ENCODE results near the gene ZDHHC16.
"Not testable (repeated sequence)": the region's sequence is repeated elsewhere in the genome, so short reads cannot be mapped to it uniquely, and the experiment has no call there.

The ZDHHC16 gene

DNA sequence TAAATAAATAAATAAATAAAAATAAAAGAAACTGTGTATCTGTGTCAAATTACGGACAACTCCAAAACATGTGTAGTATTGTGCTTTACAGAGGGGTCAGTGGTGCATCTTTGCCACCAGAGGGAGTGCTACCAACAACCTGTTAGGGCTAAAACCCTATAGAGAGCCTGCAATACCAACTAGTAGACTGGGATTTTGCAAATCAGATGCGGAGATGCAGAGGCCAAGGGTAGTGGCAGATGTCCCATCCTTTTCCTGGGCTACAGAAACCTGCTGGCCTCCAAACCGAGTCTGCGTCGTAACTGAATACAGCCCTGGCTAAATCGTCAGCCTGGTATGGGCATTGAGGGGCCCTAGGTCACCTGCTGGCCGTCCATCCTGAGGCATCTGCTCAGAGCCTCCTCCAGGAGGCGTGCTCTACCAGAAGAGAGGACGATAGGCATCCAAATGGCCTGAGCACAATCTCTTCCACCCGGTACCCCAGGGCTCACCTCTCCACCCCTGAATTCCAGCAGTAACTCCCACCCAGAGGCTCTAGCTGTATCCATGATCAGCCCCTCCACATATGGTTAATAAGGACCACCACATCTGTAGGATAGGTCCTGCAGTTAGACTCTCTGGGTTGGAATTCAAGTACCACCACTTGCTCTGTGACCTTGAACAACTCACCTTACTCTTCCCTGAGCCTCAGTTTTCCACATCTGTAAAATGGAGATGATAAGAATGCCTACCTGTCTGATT, 38.6 kb upstream of the ZDHHC16 start:
- DNase-seq (ENCODE audit: low read depth) = no peak
- H3K4me3 ChIP-seq (ENCODE audit: low read length) = peak overlapping the region; percentile 28
- TF ChIP-seq, protein P1, sequence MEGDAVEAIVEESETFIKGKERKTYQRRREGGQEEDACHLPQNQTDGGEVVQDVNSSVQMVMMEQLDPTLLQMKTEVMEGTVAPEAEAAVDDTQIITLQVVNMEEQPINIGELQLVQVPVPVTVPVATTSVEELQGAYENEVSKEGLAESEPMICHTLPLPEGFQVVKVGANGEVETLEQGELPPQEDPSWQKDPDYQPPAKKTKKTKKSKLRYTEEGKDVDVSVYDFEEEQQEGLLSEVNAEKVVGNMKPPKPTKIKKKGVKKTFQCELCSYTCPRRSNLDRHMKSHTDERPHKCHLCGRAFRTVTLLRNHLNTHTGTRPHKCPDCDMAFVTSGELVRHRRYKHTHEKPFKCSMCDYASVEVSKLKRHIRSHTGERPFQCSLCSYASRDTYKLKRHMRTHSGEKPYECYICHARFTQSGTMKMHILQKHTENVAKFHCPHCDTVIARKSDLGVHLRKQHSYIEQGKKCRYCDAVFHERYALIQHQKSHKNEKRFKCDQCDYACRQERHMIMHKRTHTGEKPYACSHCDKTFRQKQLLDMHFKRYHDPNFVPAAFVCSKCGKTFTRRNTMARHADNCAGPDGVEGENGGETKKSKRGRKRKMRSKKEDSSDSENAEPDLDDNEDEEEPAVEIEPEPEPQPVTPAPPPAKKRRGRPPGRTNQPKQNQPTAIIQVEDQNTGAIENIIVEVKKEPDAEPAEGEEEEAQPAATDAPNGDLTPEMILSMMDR (conservative IDR thresholded peaks at IDR 0.05; ENCODE audit: low read depth, low read length) = peak; percentile 73

DNA sequence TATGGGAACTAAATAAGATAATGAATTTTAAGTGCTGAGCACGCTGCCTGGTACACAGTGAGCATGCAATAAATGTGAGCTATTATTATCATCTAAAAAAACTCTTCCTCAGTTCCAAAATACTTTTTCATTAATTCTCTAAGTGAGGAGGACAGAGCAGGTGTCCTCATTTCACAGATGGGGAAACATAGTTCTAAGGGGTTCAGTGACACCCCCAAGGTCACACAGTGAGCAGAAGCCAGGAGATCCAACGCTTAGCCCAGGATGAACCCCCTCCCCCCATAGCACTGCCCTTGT, 38.1 kb upstream of the ZDHHC16 start:
- H3K4me3 ChIP-seq (ENCODE audit: low read length) = no peak overlapping the region
- TF ChIP-seq, protein P1 (conservative IDR thresholded peaks at IDR 0.05; ENCODE audit: low read depth, low read length) = no peak
- no peak for DNase-seq (ENCODE audit: low read depth)

DNA sequence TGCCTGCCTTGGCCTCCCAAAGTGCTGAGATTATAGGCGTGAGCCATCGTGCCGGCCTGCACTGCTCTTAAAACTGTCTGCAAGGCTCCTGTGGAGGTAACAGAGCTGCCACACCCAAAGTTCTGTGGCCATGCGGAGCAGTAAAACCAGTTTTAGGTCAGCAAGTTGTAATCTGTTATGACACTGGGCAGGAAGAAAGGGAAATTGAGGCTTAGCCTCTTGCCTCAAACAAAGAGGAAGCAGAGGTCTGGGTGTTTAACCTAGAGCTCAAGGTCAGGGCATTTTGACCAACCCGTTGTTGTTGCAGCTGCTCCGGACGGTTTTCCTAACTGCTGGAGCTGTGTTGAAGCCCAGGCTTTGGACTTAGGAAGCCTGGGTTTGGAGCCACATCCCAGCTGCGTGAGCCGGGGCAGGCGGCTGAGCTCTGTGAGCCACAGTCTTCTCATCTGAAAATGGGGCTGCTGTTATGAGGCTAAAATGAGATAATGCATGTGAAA, 37.4 kb upstream of the ZDHHC16 start:
- TF ChIP-seq, protein P1 (conservative IDR thresholded peaks at IDR 0.05; ENCODE audit: low read depth, low read length) = no peak
- no peak overlapping the region for H3K4me3 ChIP-seq (ENCODE audit: low read length)
- DNase-seq (ENCODE audit: low read depth) = no peak

GRCh38 chr10:97411406-97411805, 34.6 kb upstream of the ZDHHC16 start:
- no peak overlapping the region for H3K4me3 ChIP-seq (ENCODE audit: low read length)
- TF ChIP-seq, protein P1 (conservative IDR thresholded peaks at IDR 0.05; ENCODE audit: low read depth, low read length) = no peak
- peak; percentile 62 for DNase-seq (ENCODE audit: low read depth)

- no peak for DNase-seq (ENCODE audit: low read depth)
- H3K4me3 ChIP-seq (ENCODE audit: low read length) = no peak overlapping the region
- TF ChIP-seq, protein P1 (conservative IDR thresholded peaks at IDR 0.05; ENCODE audit: low read depth, low read length) = no peak
Observed at GRCh38 chr10:97412891-97413304, 33.1 kb upstream of the ZDHHC16 start.

DNA sequence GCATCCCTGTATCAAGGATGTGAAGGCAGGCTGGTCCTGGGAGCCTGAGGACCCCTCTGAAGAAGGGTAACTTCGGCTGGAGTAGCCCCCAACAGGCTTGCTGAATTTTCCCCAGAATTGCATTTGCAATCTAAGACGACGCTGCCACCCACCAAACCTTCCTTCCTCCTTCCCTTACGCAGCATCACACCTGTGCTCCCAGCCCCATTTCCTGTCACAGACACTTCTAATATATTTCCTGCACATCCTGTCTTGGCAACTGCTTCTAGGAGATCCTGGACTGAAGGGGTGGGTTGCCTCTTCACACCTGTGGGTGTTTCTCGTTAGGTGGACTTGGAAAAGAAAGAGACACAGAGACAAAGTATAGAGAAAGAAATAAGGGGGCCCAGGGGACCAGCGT, 29.4 kb upstream of the ZDHHC16 start:
- TF ChIP-seq, protein P1 (conservative IDR thresholded peaks at IDR 0.05; ENCODE audit: low read depth, low read length) = no peak
- no peak for DNase-seq (ENCODE audit: low read depth)
- no peak overlapping the region for H3K4me3 ChIP-seq (ENCODE audit: low read length)

- not testable (repeated sequence) for H3K4me3 ChIP-seq (ENCODE audit: low read length); DNase-seq (ENCODE audit: low read depth)
Observed at GRCh38 chr10:97423757-97424098, 22.2 kb upstream of the ZDHHC16 start.

Measured in retinal pigment epithelial cell (primary cell).